GM19099 (cell line): Measurements from ENCODE around the gene RRP15.

Source experiments
- POLR2A ChIP-seq: IDR thresholded peaks from 3 replicates; pipeline ENCODE4 v1.6.1; 2011; ENCODE audit warnings: low read depth; ENCODE audit not compliant: insufficient read length; ENCODE audit errors: extremely low read depth

The RRP15 gene

GRCh38 chr1:218345673-218346390 lies 60.7 kb downstream of the RRP15 start:
- TF ChIP-seq POLR2A, result no peak

- no peak for TF ChIP-seq POLR2A
Observed at GRCh38 chr1:218346391-218347204, 61.5 kb downstream of the RRP15 start.

DNA sequence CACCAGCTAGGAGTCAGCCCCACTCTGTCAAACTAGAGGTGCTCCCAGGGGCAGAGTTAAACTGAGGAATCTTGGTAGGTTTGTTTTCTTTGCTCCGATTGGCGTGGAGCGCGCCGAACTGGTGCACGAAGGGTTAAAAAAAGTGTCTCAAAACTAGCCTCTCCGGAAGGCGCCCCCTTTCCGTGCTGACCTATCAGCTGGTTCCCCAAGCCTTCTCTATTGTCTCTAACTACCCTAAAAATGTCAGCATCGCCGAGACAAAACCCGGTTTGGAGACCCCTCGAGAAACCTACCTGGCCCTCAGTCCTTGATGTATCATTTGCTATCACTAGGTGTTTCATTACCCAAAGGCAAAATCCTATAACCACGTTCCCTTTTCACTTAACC lies 62.2 kb downstream of the RRP15 start:
- TF ChIP-seq POLR2A, result no peak

DNA sequence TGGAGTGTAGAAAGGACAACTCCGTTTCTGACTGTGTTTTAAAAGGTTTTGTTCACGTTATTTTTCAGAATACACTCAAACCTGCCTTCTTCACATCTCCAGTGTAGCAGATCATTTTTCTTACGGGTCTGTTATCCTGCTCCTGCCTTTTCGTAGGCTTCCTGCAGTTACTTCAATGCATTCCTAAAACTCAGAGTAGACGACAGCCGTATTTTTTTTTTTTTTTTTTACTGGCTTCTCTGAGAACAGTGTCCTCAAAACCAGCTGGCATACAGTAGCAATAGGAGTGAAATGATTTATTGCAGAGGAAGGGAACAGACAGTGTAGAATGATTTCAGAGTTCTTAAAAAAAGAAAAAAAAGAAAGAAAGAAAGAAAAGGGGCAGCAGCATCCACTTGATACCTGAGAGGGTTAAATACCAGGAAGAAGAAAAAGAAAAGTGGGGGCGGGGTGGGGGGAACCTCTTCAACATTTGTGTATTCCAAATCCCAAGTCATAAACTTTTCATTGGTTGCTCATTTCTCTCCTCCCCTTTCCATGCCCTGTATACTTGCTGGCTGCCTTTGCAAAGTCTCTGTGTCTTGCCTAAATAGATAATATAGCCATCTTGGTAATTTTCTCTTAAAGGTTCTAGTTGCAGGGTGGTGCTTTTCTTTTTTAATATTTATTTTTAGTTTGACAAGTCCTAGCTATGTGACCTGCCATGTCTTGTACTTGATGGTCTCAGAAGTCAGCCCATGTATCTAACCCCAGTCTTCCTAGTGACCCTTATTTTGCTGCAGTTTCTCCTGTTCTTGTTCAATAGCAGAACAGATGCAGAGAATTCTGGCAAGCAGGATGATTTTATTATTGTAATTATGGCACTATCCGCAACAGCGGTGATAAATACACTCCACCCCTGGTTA lies 62.9 kb downstream of the RRP15 start:
- TF ChIP-seq POLR2A, result no peak

GRCh38 chr1:218348628-218349071 lies 63.6 kb downstream of the RRP15 start:
- TF ChIP-seq POLR2A, result no peak

GRCh38 chr1:218349348-218350034 lies 64.4 kb downstream of the RRP15 start:
- no peak for TF ChIP-seq POLR2A

GRCh38 chr1:218350035-218350525 lies 65.0 kb downstream of the RRP15 start:
- no peak for TF ChIP-seq POLR2A

GRCh38 chr1:218350801-218351266 lies 65.7 kb downstream of the RRP15 start:
- no peak for TF ChIP-seq POLR2A

- no peak for TF ChIP-seq POLR2A
Observed at GRCh38 chr1:218351391-218352074, 66.4 kb downstream of the RRP15 start.

DNA sequence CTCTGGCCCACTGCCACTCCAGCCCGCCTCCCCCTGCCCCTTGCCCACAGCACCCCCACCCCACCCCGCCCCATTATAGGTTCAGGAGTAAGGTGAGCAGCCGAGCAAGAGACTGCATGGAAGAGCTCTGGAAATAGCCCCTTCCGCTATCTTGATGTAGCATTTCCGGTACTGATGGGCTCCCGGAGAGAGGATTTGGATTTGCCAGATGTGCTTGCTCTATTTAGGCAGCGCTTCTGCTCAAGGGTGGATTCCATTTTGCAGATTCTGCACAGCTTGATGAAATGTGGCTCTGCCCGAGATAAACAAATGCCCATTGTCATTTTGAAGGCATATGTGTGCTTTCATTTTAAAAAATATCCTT lies 67.0 kb downstream of the RRP15 start:
- no peak for TF ChIP-seq POLR2A

DNA sequence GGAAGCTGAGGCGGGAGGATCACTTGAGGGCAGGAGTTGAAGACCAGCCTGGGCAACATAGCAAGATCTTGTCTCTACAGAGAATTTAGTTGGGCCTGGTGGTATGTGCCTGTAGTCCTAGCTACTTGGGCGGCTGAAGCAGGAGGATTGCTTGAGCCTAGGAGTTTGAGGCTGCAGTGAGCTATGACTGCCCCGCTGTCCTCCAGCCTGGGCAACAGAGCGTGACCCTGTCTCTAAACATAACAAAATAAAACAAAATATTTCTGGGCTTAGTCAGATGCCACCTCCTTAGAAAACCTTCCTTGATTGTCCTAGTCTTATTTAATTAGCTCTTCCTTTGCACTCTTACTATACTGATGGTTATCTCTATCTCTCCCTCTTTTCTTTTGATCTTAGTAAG lies 68.6 kb downstream of the RRP15 start:
- TF ChIP-seq POLR2A, result no peak

DNA sequence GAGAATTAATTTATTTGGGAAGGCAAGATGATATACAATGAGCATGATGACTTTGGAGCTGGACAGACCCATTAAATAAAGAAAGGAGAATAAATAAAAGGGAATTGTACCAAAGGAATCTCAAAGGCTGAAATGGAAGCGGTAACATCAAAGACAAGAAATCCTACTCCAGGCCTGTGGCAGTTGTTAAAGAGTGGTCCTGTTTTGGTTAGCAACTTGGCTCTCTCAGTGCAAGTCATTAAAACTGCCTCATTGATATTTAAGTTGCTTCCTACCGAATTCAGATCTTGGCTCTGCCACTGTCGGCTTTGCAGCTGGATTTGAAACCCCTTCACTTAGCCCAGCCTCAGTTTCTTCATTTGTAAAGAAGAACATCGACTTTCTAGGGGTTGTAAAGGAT lies 70.2 kb downstream of the RRP15 start:
- no peak for TF ChIP-seq POLR2A

- TF ChIP-seq POLR2A, result no peak
Observed at GRCh38 chr1:218357211-218357892, 72.3 kb downstream of the RRP15 start.
